NCI-H2171 (cell line): Measurements from ENCODE around the gene VPS35L.

ENCODE experiments used
- DNase-seq: peaks from one replicate; lab custom pipeline; 2025; lab: John Stamatoyannopoulos, UW

VPS35L gene

GRCh38 chr16:19595043-19595767 is 39.7 kb downstream of the VPS35L start:
- DNase-seq, result no peak

- DNase-seq, result no peak
These were observed 43.5 kb downstream of the VPS35L start for GRCh38 chr16:19598805-19599510.

DNA sequence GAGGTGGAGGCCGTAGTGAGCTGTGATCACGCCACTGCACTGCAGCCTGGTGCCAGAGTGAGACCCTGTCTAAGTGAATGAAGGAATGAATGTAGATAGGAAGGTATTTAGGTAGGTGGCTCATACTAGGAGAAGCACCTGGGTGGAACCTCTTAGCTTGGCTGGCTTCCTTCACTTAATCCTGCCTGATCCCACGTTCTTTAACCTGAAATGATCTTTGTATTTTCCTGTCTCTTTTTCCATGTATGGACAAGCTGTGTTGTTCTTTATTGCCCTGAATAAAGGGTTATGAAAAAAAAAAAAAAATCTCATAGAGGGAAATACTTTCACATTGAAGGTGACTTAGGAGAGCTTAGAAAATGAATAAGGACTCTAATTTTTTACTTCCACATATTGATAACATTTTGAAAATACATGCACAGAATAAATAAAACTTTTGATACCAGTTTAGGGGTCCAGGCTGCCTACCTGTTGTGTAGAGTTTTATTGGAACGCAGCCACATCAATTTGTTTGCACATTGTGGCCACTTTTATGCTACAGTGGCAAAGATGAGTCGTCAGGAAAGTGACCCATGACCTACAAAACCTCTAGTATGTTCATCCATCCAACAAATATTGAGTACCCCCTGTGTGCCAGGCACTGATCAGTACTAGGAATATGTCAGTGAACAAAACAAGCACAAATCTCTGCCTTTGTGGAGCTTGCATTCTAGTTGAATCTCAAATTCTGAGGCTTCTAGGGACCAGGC is 44.6 kb downstream of the VPS35L start:
- DNase-seq, result no peak

DNA sequence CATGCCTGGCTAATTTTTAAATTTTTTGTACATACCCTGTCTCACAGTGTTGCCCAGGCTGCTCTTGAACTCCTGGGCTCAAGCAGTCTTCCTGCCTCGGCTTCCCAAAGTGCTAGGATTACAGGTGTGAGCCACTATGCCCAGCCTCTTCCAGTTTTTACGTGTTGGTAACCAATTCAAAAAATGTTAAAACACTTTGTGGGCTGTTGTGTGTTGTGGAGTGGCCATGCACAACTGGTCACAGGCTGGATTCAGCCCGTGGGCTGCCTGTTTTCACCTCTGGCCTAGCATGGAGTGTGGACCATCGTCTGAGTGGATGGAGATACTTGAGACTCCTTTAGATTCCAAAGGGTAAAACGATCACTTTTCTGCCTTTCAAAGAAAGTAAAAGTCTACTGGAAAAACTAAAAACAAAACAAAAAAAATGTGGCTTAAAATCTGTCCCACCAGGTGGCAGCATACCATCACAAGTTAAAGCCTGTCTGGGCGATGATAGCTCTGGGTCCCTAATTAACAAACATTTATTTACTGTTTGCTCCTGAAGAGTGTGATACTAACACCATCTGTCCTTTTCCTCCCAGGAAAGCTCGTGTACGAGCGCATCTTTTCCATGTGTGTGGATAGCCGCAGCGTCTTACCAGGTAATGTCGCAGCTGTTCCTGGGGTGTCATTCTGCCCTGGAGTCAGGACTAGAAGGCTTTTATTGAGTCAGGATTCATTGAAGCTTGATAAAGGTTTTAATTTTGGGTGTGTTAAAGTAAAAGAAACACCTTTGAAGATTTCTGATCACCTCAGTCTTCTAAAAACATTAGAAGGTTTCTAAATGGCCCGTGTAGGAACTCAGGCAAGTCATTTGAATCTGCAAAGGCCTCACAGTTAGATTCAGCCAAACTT is 45.8 kb downstream of the VPS35L start:
- peak; percentile 59 for DNase-seq

GRCh38 chr16:19604911-19605310 is 49.4 kb downstream of the VPS35L start:
- DNase-seq, result no peak

DNA sequence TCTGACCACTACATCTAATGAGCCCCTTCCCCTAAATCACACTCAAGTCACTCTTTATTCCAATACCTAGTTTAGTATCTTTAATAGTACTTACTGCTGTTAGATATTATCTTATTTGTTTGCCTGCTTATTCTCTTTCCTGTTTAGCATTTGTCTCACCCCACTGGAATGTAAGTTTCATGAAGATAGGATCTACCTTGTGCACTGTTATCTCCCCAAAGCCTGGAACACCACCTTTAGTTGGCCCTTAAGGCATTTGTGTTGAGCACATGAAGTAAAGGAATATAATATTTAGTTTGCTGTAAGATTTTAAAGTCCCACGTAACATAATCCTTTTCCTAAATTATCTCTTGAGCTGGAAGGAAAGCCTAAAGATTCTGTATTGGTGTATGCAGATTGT is 50.2 kb downstream of the VPS35L start:
- DNase-seq, result no peak

DNA sequence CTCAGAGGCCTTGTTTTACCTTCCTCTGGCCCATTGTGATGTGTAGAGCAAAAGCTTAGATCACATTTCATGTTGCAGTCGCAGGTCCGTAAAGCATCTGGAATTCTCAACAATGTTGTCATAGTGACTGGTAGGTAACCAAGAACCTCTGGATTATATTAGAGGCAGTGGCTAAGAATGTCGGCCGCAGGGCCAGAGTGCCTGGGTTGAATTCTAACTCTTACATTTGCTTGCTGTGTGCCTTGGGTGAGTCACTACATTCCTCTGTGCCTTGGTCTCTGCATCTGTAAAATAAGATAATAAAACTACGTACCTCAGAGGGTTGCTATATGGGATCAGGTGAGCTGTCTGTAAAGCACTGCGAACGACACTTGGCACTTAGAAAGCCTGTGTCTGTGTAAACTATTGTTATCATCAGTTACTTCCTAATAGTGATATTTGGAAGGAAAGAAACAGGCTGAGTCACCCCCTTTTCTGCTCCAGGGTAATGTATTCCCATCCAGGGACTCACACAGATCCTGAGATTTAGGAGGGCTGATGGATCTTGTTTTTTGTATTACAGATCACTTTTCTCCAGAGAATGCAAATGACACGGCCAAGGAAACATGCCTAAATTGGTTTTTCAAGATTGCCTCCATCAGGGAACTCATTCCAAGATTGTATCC is 52.2 kb downstream of the VPS35L start:
- DNase-seq, result no peak

- DNase-seq, result no peak
These were observed 53.9 kb downstream of the VPS35L start for GRCh38 chr16:19609359-19609758.

- no peak for DNase-seq
These were observed 54.7 kb downstream of the VPS35L start for GRCh38 chr16:19610200-19610599.

- DNase-seq, result no peak
These were observed 58.3 kb downstream of the VPS35L start for GRCh38 chr16:19613834-19614233.

- DNase-seq, result no peak
These were observed 60.7 kb downstream of the VPS35L start for GRCh38 chr16:19616241-19616640.

GRCh38 chr16:19618876-19619275 is 63.4 kb downstream of the VPS35L start:
- no peak for DNase-seq

- DNase-seq, result no peak
These were observed 65.9 kb downstream of the VPS35L start for GRCh38 chr16:19621445-19621844.

GRCh38 chr16:19625039-19625438 is 69.5 kb downstream of the VPS35L start:
- no peak for DNase-seq

DNA sequence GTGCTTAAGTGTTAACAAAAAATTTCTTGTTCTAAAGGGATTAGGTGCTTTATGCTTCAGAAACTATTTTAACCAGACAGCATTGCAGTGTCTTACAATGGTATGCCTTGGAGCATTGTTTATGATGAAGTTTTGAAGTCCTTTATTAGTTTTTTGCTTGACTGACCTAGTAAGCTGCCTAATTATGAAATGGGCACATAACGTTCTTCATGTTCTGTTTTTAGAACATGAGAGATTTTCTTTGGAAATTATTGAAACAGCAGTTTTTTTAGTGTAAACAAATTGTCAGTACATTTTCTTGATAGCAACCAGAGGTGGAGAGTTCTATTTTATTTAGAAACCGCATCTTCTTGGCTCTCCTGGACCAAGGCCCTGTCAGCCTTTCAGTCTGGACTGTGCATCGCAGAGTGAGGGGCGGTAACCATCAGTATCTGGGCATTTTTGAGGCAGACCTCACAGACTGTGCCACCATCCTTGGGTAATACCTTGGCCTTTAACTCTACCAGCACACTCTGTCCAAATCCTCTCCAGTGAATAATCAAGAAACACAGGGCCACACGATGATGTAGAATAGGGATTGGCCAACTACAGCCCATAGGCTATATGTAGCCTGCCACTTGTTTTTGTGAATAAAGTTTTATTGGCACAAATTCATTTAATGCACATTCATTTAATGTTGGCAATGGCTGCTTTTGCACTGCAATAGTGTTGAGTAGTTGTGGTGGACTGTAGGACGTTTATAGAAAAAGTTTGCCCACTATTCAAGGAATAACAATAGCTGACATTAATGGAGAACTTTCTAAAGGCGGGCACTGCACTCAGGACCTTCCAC is 81.1 kb downstream of the VPS35L start:
- DNase-seq, result no peak

DNA sequence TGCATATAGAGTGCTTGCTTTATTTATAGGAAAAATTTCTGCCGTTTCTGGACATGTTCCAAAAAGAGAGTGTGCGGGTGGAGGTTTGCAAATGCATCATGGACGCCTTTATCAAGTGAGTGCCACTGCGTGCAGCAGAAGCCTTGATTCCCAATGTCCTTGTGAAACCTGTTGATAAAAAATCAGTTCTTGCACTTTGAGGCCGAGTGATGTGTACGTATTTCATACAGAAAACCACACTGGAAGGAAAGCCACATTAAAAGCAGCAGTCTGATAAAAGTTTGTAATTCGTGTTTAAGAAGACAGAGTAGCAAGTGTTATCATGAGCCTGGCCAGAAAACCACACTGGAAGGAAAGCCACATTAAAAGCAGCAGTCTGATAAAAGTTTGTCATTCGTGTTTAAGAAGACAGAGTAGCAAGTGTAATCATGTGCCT is 84.5 kb downstream of the VPS35L start:
- DNase-seq, result no peak

- DNase-seq, result no peak
These were observed 87.0 kb downstream of the VPS35L start for GRCh38 chr16:19642501-19642900.

DNA sequence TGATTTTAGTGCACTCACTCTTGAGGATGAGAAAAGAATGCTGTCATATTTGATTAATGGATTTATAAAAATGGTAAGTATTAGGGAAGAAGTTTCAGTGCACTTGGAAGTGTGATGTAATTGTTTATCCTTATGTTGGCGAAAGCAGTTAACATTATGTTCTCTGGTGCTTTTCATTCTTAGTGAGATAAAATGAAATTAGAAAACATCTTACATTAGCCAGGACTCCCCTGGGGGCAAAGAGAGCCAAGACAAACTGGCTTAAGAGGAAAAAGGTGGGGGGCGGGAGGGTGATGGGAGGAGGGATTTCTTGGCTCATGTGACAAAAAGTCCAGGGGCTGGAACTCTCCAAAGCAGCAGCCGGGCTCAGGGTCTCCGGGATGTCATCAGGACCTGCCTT is 89.4 kb downstream of the VPS35L start:
- no peak for DNase-seq

DNA sequence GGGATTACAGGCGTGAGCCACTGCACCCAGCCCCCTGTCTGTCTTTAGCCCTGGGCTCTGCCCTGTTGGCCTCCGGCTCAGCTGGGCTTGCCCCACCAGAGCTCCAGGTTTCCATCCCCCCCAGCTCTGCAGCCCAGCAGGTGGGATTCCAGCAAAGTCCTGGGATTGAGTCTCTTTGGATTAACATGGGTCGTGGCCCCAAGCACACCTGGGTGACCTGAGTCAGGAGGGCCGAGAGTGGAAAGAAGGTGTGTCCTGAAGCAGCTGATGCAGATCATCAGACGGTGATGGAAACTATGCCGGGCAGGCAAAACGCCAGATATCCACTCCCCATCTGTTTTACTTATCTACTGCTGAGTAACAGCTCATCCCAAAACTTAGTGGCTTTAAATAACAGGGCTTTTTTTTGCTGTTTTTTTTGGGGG is 90.1 kb downstream of the VPS35L start:
- no peak for DNase-seq

DNA sequence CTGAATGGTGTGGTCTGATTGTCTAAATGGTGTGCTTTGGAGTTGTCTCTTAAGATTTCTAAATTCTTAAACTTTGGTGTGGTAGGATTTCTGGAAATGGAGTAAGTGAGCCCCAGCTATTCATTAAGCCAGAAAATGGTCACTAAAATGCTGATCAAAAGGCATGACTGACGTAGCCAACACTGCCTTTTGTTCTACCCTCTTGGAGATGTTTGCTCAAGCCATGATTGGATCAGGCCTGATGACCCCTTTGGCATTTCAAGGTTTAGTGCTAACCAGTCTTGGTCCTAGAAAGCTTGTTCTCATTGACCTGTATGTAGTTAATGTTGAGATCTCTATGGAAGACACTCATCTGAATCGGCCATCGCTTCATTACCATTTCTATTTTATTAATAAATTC is 94.5 kb downstream of the VPS35L start:
- DNase-seq, result no peak
